BJ (cell line): Measurements from ENCODE around the gene CEP85. TPM values are rescaled to one million over a fixed set of nuclear protein-coding genes. Genes with fewer than 3 reads are reported as not detected.

Experiments used
- CTCF ChIA-PET: fragments of 350-600 bp; formaldehyde crosslinking; extraction: SDS; loops from one replicate; lab custom pipeline; 2021; ENCODE audit warnings: antibody characterized with exemption, inconsistent platforms; lab: Yijun Ruan, JAX
- POLR2A ChIA-PET: fragments of 300-600 bp; sonication (Branson Sonifier 250); formaldehyde crosslinking; extraction: SDS; loops from one replicate; lab custom pipeline; 2021; ENCODE audit warnings: antibody characterized with exemption; lab: Charles Lee
- DNase-seq: peaks from one replicate; pipeline ENCODE4 v3.0.0-alpha.2; 2011; ENCODE audit warnings: low read depth
- H3K27me3 ChIP-seq: 2 replicates; pipeline ENCODE4 v1.6.0; 2011; ENCODE audit warnings: low read length; ENCODE audit not compliant: control insufficient read depth, insufficient read depth
- H3K36me3 ChIP-seq: 2 replicates; pipeline ENCODE4 v1.5.1; 2011; ENCODE audit warnings: low read length; ENCODE audit not compliant: control insufficient read depth, insufficient read depth
- H3K4me3 ChIP-seq: 2 replicates; pipeline ENCODE4 v1.5.1; 2011; ENCODE audit warnings: low read depth, mild to moderate bottlenecking, control low read depth, low read length
- CTCF ChIP-seq: IDR thresholded peaks from 2 replicates; pipeline ENCODE4 v1.5.1; 2011; ENCODE audit warnings: low read depth, mild to moderate bottlenecking, control low read depth, inconsistent platforms, low read length, moderate library complexity; ENCODE audit not compliant: insufficient read depth
- polyA plus RNA-seq: library from polyadenylated mRNA; depleted of rRNA; stranded (reverse); fragments of >200 nt; gene quantifications from 2 replicates; pipeline ENCODE4 v1.2.3, GENCODE V29; 2011

The CEP85 gene
- polyA plus RNA-seq, 1 experiment = 10.8 TPM

DNA sequence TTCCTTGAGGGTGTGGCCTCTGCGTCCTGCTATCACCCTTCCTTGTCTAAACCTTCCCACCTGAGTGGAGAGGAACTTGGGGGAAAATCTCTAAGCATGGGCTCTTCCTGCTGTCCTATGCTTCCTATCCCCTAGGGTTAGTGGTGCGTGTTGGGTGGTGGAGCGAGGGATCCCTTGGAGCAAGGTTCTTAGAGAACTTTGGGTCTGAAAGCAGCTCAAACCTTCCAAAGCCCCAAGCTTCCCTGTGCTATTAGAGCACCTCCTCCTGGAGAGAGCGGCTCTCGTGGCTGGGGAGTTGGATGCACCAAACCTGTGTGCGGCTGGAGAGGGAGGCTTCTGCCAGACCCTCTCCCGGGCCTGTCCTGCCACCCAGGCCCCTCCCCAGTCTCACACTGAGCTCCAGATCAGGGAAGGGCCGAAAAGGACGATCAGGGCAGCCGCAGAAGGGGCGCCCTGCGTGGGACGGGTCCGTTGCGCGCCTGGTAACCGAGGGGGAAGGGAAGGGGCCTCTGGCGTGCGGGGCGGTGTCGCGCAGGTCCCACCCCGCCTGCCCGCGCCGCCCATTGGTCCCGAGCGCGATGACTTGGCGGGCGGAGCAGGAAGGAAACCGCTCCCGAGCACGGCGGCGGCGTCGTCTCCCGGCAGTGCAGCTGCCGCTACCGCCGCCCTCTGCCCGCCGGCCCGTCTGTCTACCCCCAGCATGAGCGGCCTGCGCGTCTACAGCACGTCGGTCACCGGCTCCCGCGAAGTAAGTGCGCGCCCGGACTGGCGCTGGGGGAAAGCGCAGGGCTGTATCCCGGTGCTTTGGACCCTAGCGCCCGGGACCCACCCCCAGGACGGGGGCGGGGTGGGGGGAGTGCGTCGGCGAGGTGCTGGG is 45.7 kb downstream of the CEP85 start, which contains the start of gene SH3BGRL3:
SH3BGRL3 (plus strand) TSS at position 631 of the 877 bp plus-strand sequence; CDS start at position 701, 70 bp downstream.
- POLR2A ChIA-PET = no interaction called here

DNA sequence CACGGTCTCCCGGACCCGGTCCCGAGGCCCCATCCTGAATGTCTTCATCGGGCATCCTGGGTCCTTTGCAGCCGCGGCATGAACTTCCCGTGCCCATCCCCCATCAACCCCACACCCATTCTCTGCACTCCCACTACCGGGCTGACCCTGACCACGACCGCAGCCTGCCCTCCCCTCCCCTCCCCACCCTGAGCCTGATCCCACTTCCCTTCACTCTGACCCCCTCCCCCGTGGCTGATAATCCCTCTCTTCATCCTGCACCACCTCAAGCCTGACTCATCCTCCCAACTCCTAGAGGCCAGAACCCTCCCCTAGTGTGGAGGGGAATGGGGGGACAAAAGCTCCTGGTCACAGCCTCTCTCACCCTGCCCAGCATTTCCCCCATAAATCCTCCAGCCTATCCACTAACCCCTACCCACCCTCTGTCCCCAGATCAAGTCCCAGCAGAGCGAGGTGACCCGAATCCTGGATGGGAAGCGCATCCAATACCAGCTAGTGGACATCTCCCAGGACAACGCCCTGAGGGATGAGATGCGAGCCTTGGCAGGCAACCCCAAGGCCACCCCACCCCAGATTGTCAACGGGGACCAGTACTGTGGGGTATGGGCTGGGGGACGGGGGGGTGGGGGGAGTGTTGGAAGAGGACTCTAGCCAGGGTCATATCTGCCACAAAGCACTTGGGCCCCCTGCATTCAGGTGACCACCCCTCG is 46.5 kb downstream of the CEP85 start:
- ChIA-PET CTCF (interaction anchor here (1.2 to 6.2 kb wide), 6 partner anchors 8 to 111 kb away, joined by 3 to 30 read pairs (median 5); partner anchors contain the start of genes CEP85 and ZNF593), POLR2A (no interaction called here)
- Histone ChIP-seq H3K4me3 (peak overlapping the region; percentile 81), H3K36me3 (no peaks in the 10 kb centered on the region), H3K27me3 (no peaks in the 10 kb centered on the region)
- no peak for TF ChIP-seq CTCF
- no peak for DNase-seq

More for the DNA sequence above, 45.7 kb downstream of the CEP85 start, which contains the start of gene SH3BGRL3:
- H3K4me3 ChIP-seq = peak within 1 kb of the TSS; percentile 81
- peak; percentile 73 for TF ChIP-seq CTCF
- CTCF ChIA-PET = interaction anchor here (0.7 to 6.2 kb wide), 12 partner anchors 9 to 135 kb away, joined by 3 to 30 read pairs (median 3); partner anchors contain the start of genes CEP85 and ZNF593
- H3K27me3 ChIP-seq = no peaks in the 10 kb centered on the region
- DNase-seq = peak; percentile 35
- H3K36me3 ChIP-seq = no peaks in the 10 kb centered on the region

DNA sequence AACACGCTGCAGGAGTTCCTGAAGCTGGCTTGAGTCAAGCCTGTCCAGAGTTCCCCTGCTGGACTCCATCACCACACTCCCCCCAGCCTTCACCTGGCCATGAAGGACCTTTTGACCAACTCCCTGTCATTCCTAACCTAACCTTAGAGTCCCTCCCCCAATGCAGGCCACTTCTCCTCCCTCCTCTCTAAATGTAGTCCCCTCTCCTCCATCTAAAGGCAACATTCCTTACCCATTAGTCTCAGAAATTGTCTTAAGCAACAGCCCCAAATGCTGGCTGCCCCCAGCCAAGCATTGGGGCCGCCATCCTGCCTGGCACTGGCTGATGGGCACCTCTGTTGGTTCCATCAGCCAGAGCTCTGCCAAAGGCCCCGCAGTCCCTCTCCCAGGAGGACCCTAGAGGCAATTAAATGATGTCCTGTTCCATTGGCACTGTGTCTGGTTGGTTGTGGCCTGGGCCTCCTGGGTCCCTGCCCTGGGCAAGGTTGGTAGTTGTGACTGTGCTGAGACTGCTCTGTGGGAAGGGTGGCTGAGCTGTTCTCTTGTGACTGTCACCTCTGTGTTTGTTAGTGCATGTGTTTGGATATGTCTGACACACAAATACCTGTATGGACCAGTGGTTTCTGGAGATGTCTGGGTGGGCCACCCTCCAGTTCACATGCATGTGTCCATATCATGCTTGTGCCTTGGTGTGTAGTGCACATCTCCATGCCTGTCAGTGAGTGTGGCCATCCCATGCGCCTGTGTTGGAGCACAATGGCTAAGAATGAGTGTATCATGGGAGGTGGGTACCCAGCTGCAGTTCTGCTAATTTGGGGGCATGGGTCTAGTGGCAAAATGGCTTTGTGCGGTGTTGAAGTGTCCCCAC is 47.3 kb downstream of the CEP85 start:
- H3K36me3 ChIP-seq = no peaks in the 10 kb centered on the region
- no peak for TF ChIP-seq CTCF
- peak overlapping the region; percentile 81 for H3K4me3 ChIP-seq
- no peak for DNase-seq
- no peaks in the 10 kb centered on the region for H3K27me3 ChIP-seq
- ChIA-PET CTCF (interaction anchor here (0.7 to 3.5 kb wide), 5 partner anchors 26 to 812 kb away, joined by 3 to 24 read pairs (median 3); partner anchors contain the start of gene ZNF593), POLR2A (interaction anchor here (0.8 kb wide), 1 partner anchor 97 kb away, joined by 3 read pairs; no protein-coding TSS in a partner anchor)

DNA sequence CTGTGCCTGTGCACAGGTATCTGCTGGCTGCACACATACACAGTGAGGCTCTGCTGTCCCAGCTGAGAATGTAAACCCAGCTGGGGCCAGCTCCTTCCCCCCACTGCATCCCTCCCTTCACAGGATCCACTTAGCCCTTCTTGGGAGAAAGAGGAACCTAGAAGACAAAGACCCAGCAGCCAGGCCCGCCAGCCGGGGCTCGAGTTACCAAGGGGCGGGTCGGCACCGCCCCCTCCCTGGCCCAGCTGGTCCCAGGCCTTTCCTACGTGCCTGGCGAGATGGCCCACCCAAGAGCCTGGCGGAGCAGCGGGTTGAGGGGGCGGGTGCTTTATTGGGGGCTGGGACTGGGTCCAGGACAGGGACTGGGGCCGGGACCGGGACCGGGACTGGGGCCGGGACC is 48.0 kb downstream of the CEP85 start:
- no peaks in the 10 kb centered on the region for H3K27me3 ChIP-seq
- no peak for DNase-seq
- POLR2A ChIA-PET = no interaction called here
- peak overlapping the region; percentile 3; the same call in 1 of the 2 replicates for H3K4me3 ChIP-seq
- no peak for TF ChIP-seq CTCF
- H3K36me3 ChIP-seq = no peaks in the 10 kb centered on the region
- CTCF ChIA-PET = interaction anchor here (0.7 to 3.5 kb wide), 6 partner anchors 25 to 813 kb away, joined by 3 to 24 read pairs (median 4); partner anchors contain the start of gene ZNF593
